Esophagus (tissue), 2 donors: ENCODE results near the gene LRMDA. TPM values are rescaled to one million over a fixed set of nuclear protein-coding genes. Genes with fewer than 3 reads are reported as not detected.
A peak's percentile ranks its signal among the peaks of the same experiment; 100 is the strongest.

ENCODE experiments used
- H3K27ac ChIP-seq, 2 donors: one replicate each; pipeline ENCODE4 v1.5.1; 2013; ENCODE audit warnings: low read depth in 2 of 2, mild to moderate bottlenecking in 2 of 2, inconsistent platforms in 1 of 2, low read length in 1 of 2, moderate library complexity in 1 of 2
- H3K27me3 ChIP-seq, 2 donors: one replicate each; pipeline ENCODE4 v1.6.1; 2013; ENCODE audit warnings: low read length in 2 of 2, control low read depth in 1 of 2, mild to moderate bottlenecking in 1 of 2; ENCODE audit not compliant: insufficient read depth in 2 of 2, control insufficient read depth in 1 of 2
- H3K36me3 ChIP-seq, 2 donors: one replicate each; pipeline ENCODE4 v1.6.1; 2013; ENCODE audit warnings: low read length in 1 of 2; ENCODE audit not compliant: control insufficient read depth in 2 of 2, insufficient read depth in 2 of 2
- H3K4me1 ChIP-seq, 2 donors: one replicate each; pipeline ENCODE4 v1.6.1; 2013; ENCODE audit warnings: low read length in 1 of 2; ENCODE audit not compliant: control insufficient read depth in 2 of 2, insufficient read depth in 2 of 2
- H3K4me3 ChIP-seq, 2 donors: one replicate each; pipeline ENCODE4 v1.5.1; 2013; ENCODE audit warnings: low read length in 2 of 2, mild to moderate bottlenecking in 2 of 2, low read depth in 1 of 2, moderate library complexity in 1 of 2
- H3K9me3 ChIP-seq, 2 donors: one replicate each; pipeline ENCODE4 v1.6.1; 2013; ENCODE audit warnings: mild to moderate bottlenecking in 2 of 2, low read depth in 1 of 2, low read length in 1 of 2, moderate library complexity in 1 of 2; ENCODE audit not compliant: control insufficient read depth in 2 of 2, insufficient read depth in 1 of 2
- WGBS, 2 donors: extraction: QIAGEN DNeasy Blood & Tissue Kit; methylation state at CpG; one replicate each; pipeline ENCODE4 v1.1.7; 2013; 5-methylcytosine and 5-hydroxymethylcytosine counted together
- polyA plus RNA-seq, 2 donors: library from polyadenylated mRNA; stranded (reverse); fragments of 200-250 nt; gene quantifications; one replicate each; pipeline ENCODE4 v1.2.3, GENCODE V29; 2013
- donor health status: healthy with polysubstance abuse.
- donor health status: Bipolar disorder and iron deficiency.

Gene LRMDA
- polyA plus RNA-seq, 2 donors = 1.8 to 4.0 TPM

DNA sequence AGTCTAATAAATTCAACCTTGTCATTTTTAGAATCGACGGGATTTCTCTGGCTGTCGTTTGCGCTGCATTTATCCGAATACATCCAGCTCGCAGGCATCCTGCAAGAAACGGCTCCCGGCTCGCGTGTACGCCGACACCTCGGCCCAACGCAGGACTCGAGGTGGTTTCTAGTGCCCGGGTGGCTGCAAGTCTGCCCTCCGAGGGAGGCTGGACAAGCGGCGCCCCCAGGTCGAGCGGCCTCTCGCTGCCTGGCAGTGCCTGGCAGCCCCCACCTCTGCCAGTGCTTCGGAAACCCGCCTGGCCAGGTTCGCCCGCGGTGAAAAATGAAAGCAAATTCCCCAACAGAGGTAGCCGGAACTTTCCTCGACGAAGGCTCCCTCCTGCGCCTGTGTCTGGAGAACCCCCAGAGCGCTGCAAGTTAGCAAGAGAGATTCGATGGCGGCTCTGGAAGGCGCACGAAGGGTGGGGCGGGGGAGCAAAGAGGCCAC is 24.2 kb upstream of the LRMDA start:
- Histone ChIP-seq H3K36me3 (no peaks in the 10 kb centered on the region), H3K27me3 (no peaks in the 10 kb centered on the region), H3K4me3 (peak overlapping the region; percentile 73 to 80), H3K9me3 (no peaks in the 10 kb centered on the region), H3K4me1 (peaks cover 0 to 3% of the 10 kb centered on the region in 2 donors), H3K27ac (peak overlapping the region; percentile 95 to 97)
- 27 to 34% methylated on average over 37 of the region's 37 CpGs for WGBS, 2 donors

DNA sequence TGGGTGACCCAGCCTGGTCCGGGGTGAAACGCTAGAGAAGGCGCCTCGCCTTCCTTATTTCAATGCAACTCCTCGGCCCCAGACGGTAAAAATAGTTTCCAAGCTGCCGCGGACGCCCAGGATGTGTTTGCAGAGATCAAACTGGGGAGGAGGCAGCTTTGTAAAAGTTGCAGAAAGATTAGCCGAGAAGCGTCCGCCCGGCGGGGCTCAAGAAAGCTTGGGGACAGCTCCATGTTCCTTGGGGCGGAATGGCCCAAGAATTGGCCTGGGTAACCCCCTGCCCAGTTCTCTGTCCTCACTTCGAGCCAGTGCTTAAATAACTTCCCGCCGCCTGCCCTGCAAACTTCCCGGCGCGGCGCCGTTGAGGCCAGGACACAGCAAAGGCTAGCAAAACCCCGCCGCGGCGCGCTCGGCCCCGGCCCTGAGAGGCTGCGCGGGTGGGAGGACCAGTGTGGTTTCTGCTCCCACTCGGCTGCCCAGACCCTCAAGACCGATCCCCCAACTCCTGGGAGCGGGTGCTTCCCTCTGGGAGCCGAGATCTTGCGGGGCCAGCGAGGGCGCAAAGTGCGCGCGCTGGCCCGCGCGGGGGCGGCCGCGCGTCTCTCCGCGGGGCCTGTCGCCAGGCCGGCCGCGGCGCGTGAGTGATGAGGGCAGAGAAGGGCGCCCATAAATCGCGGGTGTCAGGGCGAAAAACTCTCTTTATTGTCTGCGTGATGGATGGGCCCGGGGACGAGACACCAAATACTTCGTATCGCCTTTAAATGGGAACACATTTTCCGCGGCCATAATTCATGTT is 23.5 kb upstream of the LRMDA start:
- Histone ChIP-seq H3K27me3 (no peaks in the 10 kb centered on the region), H3K36me3 (no peaks in the 10 kb centered on the region), H3K4me3 (peak overlapping the region; percentile 73 to 80), H3K4me1 (peaks cover 0 to 3% of the 10 kb centered on the region in 2 donors), H3K27ac (peak overlapping the region; percentile 95 to 97), H3K9me3 (no peaks in the 10 kb centered on the region)
- 3 to 13% methylated on average over 68 of the region's 68 CpGs for WGBS, 2 donors

GRCh38 chr10:75408509-75408875 is 22.9 kb upstream of the LRMDA start:
- no peaks in the 10 kb centered on the region for H3K27me3 ChIP-seq
- no peaks in the 10 kb centered on the region for H3K9me3 ChIP-seq
- no peaks in the 10 kb centered on the region for H3K36me3 ChIP-seq
- 2 to 8% methylated on average over 27 of the region's 27 CpGs for WGBS, 2 donors
- H3K4me1 ChIP-seq = peaks cover 0 to 3% of the 10 kb centered on the region in 2 donors
- H3K27ac ChIP-seq = peak overlapping the region; percentile 95 to 97
- H3K4me3 ChIP-seq = peak overlapping the region; percentile 73 to 80

DNA sequence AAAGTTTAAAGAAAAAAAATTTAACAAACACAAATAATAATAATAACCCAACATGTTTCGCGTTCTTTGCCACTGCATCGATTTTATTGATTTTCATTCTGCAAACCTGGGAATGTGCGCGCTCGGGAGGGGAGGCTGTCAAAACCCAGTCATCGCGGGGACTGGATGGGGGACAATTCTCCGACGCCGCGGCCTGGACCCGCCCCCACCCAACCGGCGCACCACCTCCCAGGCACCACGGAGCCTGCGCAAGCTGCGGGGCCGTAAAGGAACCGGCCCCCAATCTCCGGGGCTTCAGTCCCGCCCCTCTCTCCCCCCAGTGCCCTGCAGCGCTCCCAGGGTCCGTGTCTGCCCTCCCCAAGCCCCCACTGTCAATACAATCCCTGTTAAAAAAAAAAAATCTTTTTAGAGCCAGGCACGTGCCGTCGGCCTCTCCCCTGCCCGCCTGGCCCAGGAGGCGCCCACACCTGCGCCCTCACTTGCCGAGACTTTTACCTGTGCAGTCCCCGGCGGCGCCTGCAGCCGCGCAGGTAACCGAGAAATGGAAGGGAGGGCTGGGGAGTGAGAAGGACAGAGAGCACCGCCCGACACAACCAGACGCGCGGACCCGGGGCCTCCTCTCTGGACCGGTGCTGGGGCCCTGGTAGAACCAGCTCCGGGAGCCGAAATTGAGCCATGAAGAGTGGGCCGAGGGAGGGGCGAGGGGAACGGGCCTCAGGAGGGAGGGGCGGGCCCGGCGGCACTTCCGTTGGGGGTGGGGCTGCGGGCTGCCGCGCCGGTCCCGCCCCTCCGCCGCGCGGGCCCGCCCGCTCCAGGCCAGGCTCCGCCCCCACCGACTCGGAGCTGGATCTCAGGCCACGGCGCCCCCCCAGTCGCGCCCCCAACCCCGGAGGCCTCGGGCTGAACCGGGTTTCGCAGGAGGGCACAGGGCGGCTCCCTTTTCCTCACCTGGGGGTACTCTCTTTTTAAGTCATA is 22.2 kb upstream of the LRMDA start:
- Histone ChIP-seq H3K27me3 (no peaks in the 10 kb centered on the region), H3K27ac (peak overlapping the region; percentile 95 to 97), H3K4me3 (peak overlapping the region; percentile 73 to 80), H3K36me3 (no peaks in the 10 kb centered on the region), H3K4me1 (peaks cover 0 to 3% of the 10 kb centered on the region in 2 donors), H3K9me3 (no peaks in the 10 kb centered on the region)
- WGBS, 2 donors = 1 to 2% methylated on average over 52 to 76 of the region's 76 CpGs

DNA sequence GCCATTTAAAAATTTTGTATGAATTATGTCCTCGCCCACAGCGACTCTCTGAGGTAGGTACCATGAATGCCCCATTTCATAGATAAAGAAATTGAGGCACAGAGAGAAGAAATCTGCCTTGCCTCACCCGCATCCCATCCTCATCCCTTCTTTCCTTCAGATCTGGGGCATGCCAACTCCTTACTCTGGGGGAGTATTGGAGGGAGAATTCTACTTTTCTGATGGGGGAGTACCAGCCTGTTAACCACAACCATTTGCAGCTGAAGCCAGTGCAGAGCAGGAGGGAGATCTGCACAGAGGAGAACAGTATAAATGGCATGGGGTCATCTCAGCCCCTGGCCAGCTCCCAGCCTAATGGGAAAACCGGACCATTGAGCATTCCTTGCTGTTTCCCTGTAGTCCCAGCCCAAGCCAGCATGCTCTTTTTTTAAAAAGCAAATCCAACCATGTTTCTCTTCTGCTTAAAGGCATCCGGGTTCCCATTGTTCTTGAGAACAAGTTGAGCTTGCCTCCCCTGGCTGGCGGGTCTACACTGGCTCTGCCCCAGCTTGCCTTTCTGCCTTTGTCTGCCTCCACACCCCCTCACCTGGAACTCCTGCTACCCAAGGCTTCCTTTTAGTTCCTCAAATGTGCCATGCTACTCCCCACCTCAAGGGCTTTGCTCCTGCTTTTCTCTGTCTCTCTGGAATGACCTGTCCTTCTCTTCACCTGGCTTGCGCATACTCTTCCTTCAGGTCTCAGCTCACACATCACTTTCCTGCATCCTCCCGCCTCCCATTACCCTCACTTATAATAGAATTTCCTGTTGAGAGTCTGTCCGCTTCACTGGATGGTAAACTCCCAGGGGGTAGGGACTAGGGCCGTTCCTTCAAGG is 21.1 kb upstream of the LRMDA start:
- peak overlapping the region; percentile 95 to 97 for H3K27ac ChIP-seq
- H3K9me3 ChIP-seq = no peaks in the 10 kb centered on the region
- H3K36me3 ChIP-seq = no peaks in the 10 kb centered on the region
- peaks cover 0 to 3% of the 10 kb centered on the region in 2 donors for H3K4me1 ChIP-seq
- H3K4me3 ChIP-seq = peak overlapping the region in 1 of 2 donors; percentile 80
- H3K27me3 ChIP-seq = no peaks in the 10 kb centered on the region
- WGBS, 2 donors = 44 to 59% methylated on average over 10 of the region's 10 CpGs

- Histone ChIP-seq H3K36me3 (no peaks in the 10 kb centered on the region), H3K4me1 (no peaks in the 10 kb centered on the region), H3K27me3 (no peaks in the 10 kb centered on the region), H3K27ac (no peak overlapping the region), H3K4me3 (no peak overlapping the region), H3K9me3 (no peaks in the 10 kb centered on the region)
- 85 to 92% methylated on average over 1 of the region's 1 CpG for WGBS, 2 donors
Measured at GRCh38 chr10:75414527-75414926, 16.9 kb upstream of the LRMDA start.

DNA sequence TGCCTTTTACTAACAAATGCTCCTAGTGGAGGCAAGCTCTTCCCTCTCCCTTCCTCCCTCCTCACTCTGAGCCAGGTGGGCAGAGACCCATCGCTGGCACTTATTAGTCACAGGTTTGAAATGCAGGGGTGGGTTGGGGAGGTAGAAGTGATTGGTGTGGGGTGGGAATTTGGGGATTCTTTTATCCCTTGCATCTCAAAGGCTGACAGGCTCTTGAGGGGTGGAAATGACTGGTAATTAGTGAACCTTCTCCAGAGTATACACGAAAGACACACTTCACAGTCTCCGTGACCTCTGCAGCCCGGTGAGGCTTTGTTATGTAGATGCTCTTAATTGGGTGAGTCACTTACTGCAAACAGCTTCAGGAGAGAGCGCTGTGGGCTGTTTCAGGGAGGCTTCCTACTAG is 13.9 kb upstream of the LRMDA start:
- Histone ChIP-seq H3K4me1 (no peaks in the 10 kb centered on the region), H3K27ac (peak overlapping the region; percentile 11 to 22), H3K27me3 (no peaks in the 10 kb centered on the region), H3K9me3 (no peaks in the 10 kb centered on the region), H3K4me3 (no peak overlapping the region), H3K36me3 (no peaks in the 10 kb centered on the region)
- 45 to 56% methylated on average over 5 of the region's 5 CpGs for WGBS, 2 donors

- Histone ChIP-seq H3K27me3 (no peaks in the 10 kb centered on the region), H3K4me3 (no peak overlapping the region), H3K4me1 (no peaks in the 10 kb centered on the region), H3K36me3 (no peaks in the 10 kb centered on the region), H3K27ac (no peak overlapping the region), H3K9me3 (no peaks in the 10 kb centered on the region)
- WGBS, 2 donors = 74 to 78% methylated on average over 4 of the region's 4 CpGs
Measured at GRCh38 chr10:75418293-75418692, 13.1 kb upstream of the LRMDA start.

- no peaks in the 10 kb centered on the region for H3K9me3 ChIP-seq
- 92 to 93% methylated on average over 8 of the region's 8 CpGs for WGBS, 2 donors
- H3K27ac ChIP-seq = no peak overlapping the region
- no peaks in the 10 kb centered on the region for H3K36me3 ChIP-seq
- H3K4me3 ChIP-seq = no peak overlapping the region
- no peaks in the 10 kb centered on the region for H3K4me1 ChIP-seq
- H3K27me3 ChIP-seq = no peaks in the 10 kb centered on the region
Measured at GRCh38 chr10:75418712-75419111, 12.7 kb upstream of the LRMDA start.
